Fibroblast of lung (primary cell): ENCODE results near the gene TLL1. TPM values are rescaled to one million over a fixed set of nuclear protein-coding genes. Genes with fewer than 3 reads are reported as not detected.

ENCODE experiments used
- DNase-seq, 2 donors: peaks; one replicate each; pipeline versions ENCODE4 v3.0.0 to v3.0.0-alpha.2; 2010; ENCODE audit warnings: low read depth in 2 of 2
- H2AFZ ChIP-seq: 2 replicates; pipeline ENCODE4 v1.5.1; 2012; ENCODE audit warnings: low read length, control low read depth, inconsistent platforms
- H3K27ac ChIP-seq: 2 replicates; pipeline ENCODE4 v1.5.1; 2011; ENCODE audit warnings: low read length, control low read depth; ENCODE audit not compliant: insufficient read depth
- H3K27me3 ChIP-seq: 2 replicates; pipeline ENCODE4 v1.5.1; 2011; ENCODE audit warnings: mild to moderate bottlenecking, low read length; ENCODE audit not compliant: control insufficient read depth, insufficient read depth
- H3K36me3 ChIP-seq: 2 replicates; pipeline ENCODE4 v1.5.1; 2011; ENCODE audit warnings: low read length; ENCODE audit not compliant: control insufficient read depth, insufficient read depth
- H3K4me1 ChIP-seq: 2 replicates; pipeline ENCODE4 v1.5.1; 2011; ENCODE audit warnings: low read length; ENCODE audit not compliant: control insufficient read depth, insufficient read depth; ENCODE audit errors: extremely low read depth
- H3K4me2 ChIP-seq: 2 replicates; pipeline ENCODE4 v1.5.1; 2011; ENCODE audit warnings: low read length, control low read depth; ENCODE audit not compliant: insufficient read depth; ENCODE audit errors: extremely low read depth
- H3K4me3 ChIP-seq, 4 experiments: fragments of 200-600 bp in 1 of 4; sonication (generic) in 1 of 4; replicated peaks in 1 of 4; 2 replicates each; pipeline ENCODE4 v1.5.1; 2011 to 2016; ENCODE audit warnings: low read length in 4 of 4, low read depth in 3 of 4, mild to moderate bottlenecking in 3 of 4, control low read depth in 2 of 4, inconsistent platforms in 1 of 4, mixed read lengths in 1 of 4; ENCODE audit not compliant: insufficient read depth in 1 of 4; ENCODE audit errors: control extremely low read depth in 1 of 4
- H3K79me2 ChIP-seq: 2 replicates; pipeline ENCODE4 v1.5.1; 2012; ENCODE audit warnings: mild to moderate bottlenecking, low read length, inconsistent platforms; ENCODE audit not compliant: control insufficient read depth, insufficient read depth
- H3K9ac ChIP-seq: 2 replicates; pipeline ENCODE4 v1.5.1; 2011; ENCODE audit warnings: mild to moderate bottlenecking, low read length, control low read depth; ENCODE audit not compliant: insufficient read depth
- H3K9me3 ChIP-seq: 2 replicates; pipeline ENCODE4 v1.5.1; 2012; ENCODE audit warnings: low read depth, low read length; ENCODE audit not compliant: control insufficient read depth, insufficient read depth
- H4K20me1 ChIP-seq: 2 replicates; pipeline ENCODE4 v1.5.1; 2011; ENCODE audit warnings: low read length; ENCODE audit not compliant: control insufficient read depth, insufficient read depth; ENCODE audit errors: extremely low read depth
- CTCF ChIP-seq, 2 donors: IDR thresholded peaks in 1 of 2; conservative IDR thresholded peaks in 1 of 2; 1 replicate in 1 of 2; 2 replicates in 1 of 2; pipeline ENCODE4 v1.5.1; 2011 to 2012; ENCODE audit warnings: low read length in 2 of 2, control low read depth in 1 of 2, inconsistent platforms in 1 of 2, low read depth in 1 of 2, mild to moderate bottlenecking in 1 of 2
- EZH2 ChIP-seq: IDR thresholded peaks from 2 replicates; pipeline ENCODE4 v1.5.1; 2012; ENCODE audit warnings: low read length, control low read depth, mild to moderate bottlenecking; ENCODE audit errors: missing control alignments
- polyA plus RNA-seq, 2 donors: library from polyadenylated mRNA; depleted of rRNA in 1 of 2; stranded (reverse) in 1 of 2; unstranded in 1 of 2; fragments of >200 nt; gene quantifications; 2 replicates each; pipeline ENCODE4 v1.2.1, GENCODE V29; 2011 to 2012; ENCODE audit warnings: missing spikeins in 1 of 2
- total RNA-seq: library from RNA; depleted of rRNA; stranded (reverse); fragments of >200 nt; gene quantifications from 2 replicates; pipeline ENCODE4 v1.2.1, GENCODE V29; 2014

TLL1 gene
- total and polyA plus RNA-seq, 2 donors (not counting 1 experiment from before 2014, with no cell fraction given): 0.33 to 2.7 TPM

DNA sequence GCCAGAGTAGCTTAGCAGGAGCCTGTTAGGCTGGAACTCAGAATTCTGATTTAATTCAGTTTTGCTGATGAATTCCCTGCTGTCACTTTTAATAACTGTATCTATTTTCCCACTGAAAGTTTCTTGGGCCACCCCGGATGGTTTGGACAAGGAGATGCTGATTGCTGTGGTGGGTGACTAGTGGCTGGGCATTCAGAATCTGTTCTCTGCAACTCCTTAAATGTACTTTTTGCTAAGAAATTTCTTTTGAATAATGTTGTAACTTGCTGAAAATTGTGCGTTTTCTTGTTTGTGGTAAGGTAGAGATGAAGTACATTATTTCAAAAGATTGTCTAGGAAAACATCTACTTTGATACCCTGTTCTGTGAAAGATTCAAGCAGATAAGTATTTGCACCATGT is 2.4 kb downstream of the TLL1 start:
- Histone ChIP-seq H3K79me2 (no peaks in the 10 kb centered on the region), H3K4me2 (no peak overlapping the region), H3K27ac (no peak overlapping the region), H3K4me1 (no peaks in the 10 kb centered on the region), H3K36me3 (no peaks in the 10 kb centered on the region), H4K20me1 (no peaks in the 10 kb centered on the region), H2AFZ (no peak overlapping the region), H3K9me3 (no peaks in the 10 kb centered on the region), H3K9ac (no peak overlapping the region), H3K4me3 (no peak overlapping the region), H3K27me3 (peaks cover 14% of the 10 kb centered on the region)
- no peak for TF ChIP-seq EZH2
- no peak for TF ChIP-seq CTCF (conservative IDR thresholded peaks at IDR 0.05 in 1 of 2, IDR thresholded peaks at IDR 0.05 in 1 of 2; ENCODE audit: low read depth in 1 of 2, low read length in 2 of 2)
- DNase-seq: no peak

DNA sequence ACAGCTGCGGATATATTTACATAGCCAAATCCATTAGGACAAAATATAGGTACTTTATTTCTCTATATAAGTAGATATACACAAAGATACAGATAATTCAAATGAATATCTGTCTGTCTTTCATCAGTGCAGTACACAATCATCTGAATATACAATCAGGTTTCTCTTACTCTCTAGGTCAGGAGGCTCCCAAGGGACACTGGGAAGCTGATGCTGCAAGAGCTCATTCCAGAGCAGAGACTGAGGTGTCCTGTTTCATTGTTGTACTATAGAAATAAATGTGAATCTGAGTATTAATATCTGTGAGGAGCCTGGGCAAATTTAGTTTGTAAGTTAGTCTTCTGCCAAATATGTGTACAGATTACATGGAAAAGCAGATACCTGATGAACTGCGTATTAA is 4.2 kb downstream of the TLL1 start:
- H3K9ac ChIP-seq: no peak overlapping the region
- no peak overlapping the region for H2AFZ ChIP-seq
- no peaks in the 10 kb centered on the region for H3K9me3 ChIP-seq
- no peak for TF ChIP-seq EZH2
- no peak for TF ChIP-seq CTCF (conservative IDR thresholded peaks at IDR 0.05 in 1 of 2, IDR thresholded peaks at IDR 0.05 in 1 of 2; ENCODE audit: low read depth in 1 of 2, low read length in 2 of 2)
- no peaks in the 10 kb centered on the region for H4K20me1 ChIP-seq
- no peak overlapping the region for H3K27ac ChIP-seq
- H3K4me3 ChIP-seq: no peak overlapping the region
- no peaks in the 10 kb centered on the region for H3K4me1 ChIP-seq
- no peaks in the 10 kb centered on the region for H3K79me2 ChIP-seq
- no peak overlapping the region for H3K4me2 ChIP-seq
- peaks cover 13% of the 10 kb centered on the region for H3K27me3 ChIP-seq
- no peaks in the 10 kb centered on the region for H3K36me3 ChIP-seq
- no peak for DNase-seq

GRCh38 chr4:165879641-165880040 is 6.6 kb downstream of the TLL1 start:
- DNase-seq: no peak
- H3K9me3 ChIP-seq: no peaks in the 10 kb centered on the region
- H2AFZ ChIP-seq: no peak overlapping the region
- no peaks in the 10 kb centered on the region for H3K79me2 ChIP-seq
- no peak overlapping the region for H3K4me2 ChIP-seq
- peaks cover 3% of the 10 kb centered on the region for H3K27me3 ChIP-seq
- no peak overlapping the region for H3K4me3 ChIP-seq
- no peak for TF ChIP-seq EZH2
- no peak for TF ChIP-seq CTCF (conservative IDR thresholded peaks at IDR 0.05 in 1 of 2, IDR thresholded peaks at IDR 0.05 in 1 of 2; ENCODE audit: low read depth in 1 of 2, low read length in 2 of 2)
- H3K27ac ChIP-seq: no peak overlapping the region
- H3K9ac ChIP-seq: no peak overlapping the region
- no peaks in the 10 kb centered on the region for H4K20me1 ChIP-seq
- H3K4me1 ChIP-seq: no peaks in the 10 kb centered on the region
- H3K36me3 ChIP-seq: no peaks in the 10 kb centered on the region
